Mucosa of descending colon (tissue), 3 donors: ENCODE measurements around the gene CYB561. TPM values are rescaled to one million over a fixed set of nuclear protein-coding genes. Genes with fewer than 3 reads are reported as not detected.
A peak's percentile ranks its signal among the peaks of the same experiment; 100 is the strongest.

ENCODE experiments used
- ATAC-seq: fragments of 200-7000 bp; cut with Tn5 transposase; one replicate; pipeline ENCODE4 v1.9.1; 2020; ENCODE audit warnings: mild to moderate bottlenecking, moderate library complexity
- DNase-seq, 3 donors: peaks; one replicate each; pipeline ENCODE4 v3.0.0-alpha.2; 2020
- H3K36me3 ChIP-seq: fragments of 200-600 bp; one replicate; pipeline ENCODE4 v1.8.0; 2021; ENCODE audit warnings: low read depth, mild to moderate bottlenecking
- H3K4me1 ChIP-seq: fragments of 200-600 bp; one replicate; pipeline ENCODE4 v1.8.0; 2021; ENCODE audit warnings: low read depth, mild to moderate bottlenecking
- H3K4me3 ChIP-seq: fragments of 200-600 bp; one replicate; pipeline ENCODE4 v1.8.0; 2021; ENCODE audit warnings: mild to moderate bottlenecking
- H3K9me3 ChIP-seq: fragments of 200-600 bp; one replicate; pipeline ENCODE4 v1.8.0; 2021; ENCODE audit warnings: mild to moderate bottlenecking
- intact Hi-C, 2 donors: fragments of 100-400 bp; cut with DNase I in 1 of 2; cut with micrococcal nuclease in 1 of 2; formaldehyde crosslinking; loops; one replicate each; pipeline versions ENCODE4 v1.11.0 to v1.11.1; 2022; cut with DNase I, micrococcal nuclease
- total RNA-seq, 3 donors: library from RNA; stranded (reverse); fragmentation: NEBNext Ultra II Directional in 2 of 3; extraction: Animal tissue kit (Norgen Biotek cat#: 25700) in 2 of 3; gene quantifications; one replicate each; pipeline versions ENCODE4 v1.2.1 to v1.2.4, GENCODE V29; 2021 to 2023
- TF ChIP-seq, protein P1 (sequence below): fragments of 200-600 bp; IDR thresholded peaks from one replicate; pipeline ENCODE4 v1.8.0; 2022; ENCODE audit warnings: antibody characterized with exemption, mild to moderate bottlenecking
- donor health status: DM: no; HTN: no; CAD: no; lungs with moderate emphysema.
- donor health status: DM: no; HTN: no; CAD: no.
- donor health status: DM: no; HTN: yes; CAD: no.

Gene CYB561
- total RNA-seq, 3 donors from 2014 or later, result 38.1 to 54.9 (median 51.3) TPM

DNA sequence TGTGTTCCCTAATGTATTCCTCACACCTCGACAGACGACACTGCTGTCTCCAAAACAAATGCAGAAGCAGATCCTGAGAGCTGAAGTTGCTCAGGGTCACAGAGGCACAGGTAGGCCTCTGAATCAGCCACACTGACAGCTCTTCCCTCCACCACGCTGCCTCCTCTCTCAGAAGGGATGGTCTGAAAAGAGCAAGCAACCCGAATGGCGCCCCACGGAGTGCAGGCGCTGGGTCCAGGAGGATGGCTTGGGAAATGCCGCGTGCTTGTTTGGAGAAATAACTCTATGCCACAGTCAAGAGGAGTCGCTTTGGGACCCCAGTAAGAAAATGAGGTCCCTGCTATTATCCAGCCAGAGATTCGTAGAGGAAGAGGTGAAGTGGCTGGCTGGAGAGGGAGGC, 15.9 kb downstream of the CYB561 start:
- DNase-seq, result peak in 1 of 3 donors; percentile 18
- Histone ChIP-seq H3K4me3 (no peak overlapping the region), H3K4me1 (peaks cover 35% of the 10 kb centered on the region), H3K9me3 (no peaks in the 10 kb centered on the region), H3K36me3 (no peaks in the 10 kb centered on the region)
- intact Hi-C loops, result no loop called here
- no peak for ATAC-seq
- TF ChIP-seq, protein P1, sequence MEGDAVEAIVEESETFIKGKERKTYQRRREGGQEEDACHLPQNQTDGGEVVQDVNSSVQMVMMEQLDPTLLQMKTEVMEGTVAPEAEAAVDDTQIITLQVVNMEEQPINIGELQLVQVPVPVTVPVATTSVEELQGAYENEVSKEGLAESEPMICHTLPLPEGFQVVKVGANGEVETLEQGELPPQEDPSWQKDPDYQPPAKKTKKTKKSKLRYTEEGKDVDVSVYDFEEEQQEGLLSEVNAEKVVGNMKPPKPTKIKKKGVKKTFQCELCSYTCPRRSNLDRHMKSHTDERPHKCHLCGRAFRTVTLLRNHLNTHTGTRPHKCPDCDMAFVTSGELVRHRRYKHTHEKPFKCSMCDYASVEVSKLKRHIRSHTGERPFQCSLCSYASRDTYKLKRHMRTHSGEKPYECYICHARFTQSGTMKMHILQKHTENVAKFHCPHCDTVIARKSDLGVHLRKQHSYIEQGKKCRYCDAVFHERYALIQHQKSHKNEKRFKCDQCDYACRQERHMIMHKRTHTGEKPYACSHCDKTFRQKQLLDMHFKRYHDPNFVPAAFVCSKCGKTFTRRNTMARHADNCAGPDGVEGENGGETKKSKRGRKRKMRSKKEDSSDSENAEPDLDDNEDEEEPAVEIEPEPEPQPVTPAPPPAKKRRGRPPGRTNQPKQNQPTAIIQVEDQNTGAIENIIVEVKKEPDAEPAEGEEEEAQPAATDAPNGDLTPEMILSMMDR, result no peak

DNA sequence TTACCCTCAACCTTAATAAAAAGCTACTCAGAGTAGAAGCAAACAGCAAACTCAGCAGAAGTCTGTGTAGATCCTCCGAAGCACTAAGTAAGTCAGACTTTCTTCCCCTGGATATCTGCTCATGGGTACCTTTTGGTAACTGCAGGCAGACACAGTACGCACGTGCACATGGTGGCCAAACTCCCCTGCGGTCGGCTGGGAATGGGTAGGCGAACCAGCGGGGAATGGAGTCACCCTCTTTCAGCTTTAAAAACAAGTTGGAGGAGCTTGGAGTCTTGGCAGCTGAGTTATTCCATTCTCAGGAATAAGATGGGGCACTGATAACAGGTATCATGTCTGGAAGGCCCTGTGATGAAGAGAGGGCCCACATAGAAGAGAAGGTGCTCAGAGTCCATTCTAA, 16.3 kb downstream of the CYB561 start:
- Histone ChIP-seq H3K4me3 (no peak overlapping the region), H3K4me1 (peaks cover 30% of the 10 kb centered on the region), H3K36me3 (no peaks in the 10 kb centered on the region), H3K9me3 (no peaks in the 10 kb centered on the region)
- intact Hi-C loops, result loop anchor here (5.0 kb wide), 2 partner anchors 48 to 178 kb away; partner anchors contain the start of gene ACE (in 2 of the 2)
- TF ChIP-seq, protein P1, result no peak
- DNase-seq, result peak in 1 of 3 donors; percentile 3
- ATAC-seq, result no peak

DNA sequence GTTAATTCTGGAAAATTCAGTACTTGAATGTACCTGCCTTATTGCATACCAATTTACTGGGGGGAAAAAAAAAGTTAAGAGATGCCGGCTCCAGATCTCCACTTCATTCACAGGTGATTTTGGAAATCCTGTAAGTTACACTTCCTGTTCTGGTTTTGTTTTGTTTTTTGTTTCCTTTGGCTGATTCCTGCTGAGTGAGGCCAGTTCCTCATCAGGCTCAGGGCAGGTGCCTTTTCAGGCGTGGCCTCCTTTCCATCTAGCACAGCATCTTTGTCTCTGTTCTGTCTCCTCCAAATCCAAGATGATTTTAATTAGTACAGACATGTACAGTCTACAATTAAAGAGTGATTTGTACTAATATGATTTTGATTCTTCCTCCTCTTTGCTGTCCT, 19.2 kb downstream of the CYB561 start:
- intact Hi-C loops, result loop anchor here (5.0 kb wide), 2 partner anchors 50 to 180 kb away; partner anchors contain the start of gene ACE (in 2 of the 2)
- Histone ChIP-seq H3K4me1 (peaks cover 12% of the 10 kb centered on the region), H3K9me3 (no peaks in the 10 kb centered on the region), H3K36me3 (no peaks in the 10 kb centered on the region), H3K4me3 (no peak overlapping the region)
- no peak for DNase-seq
- TF ChIP-seq, protein P1, result no peak
- no peak for ATAC-seq

DNA sequence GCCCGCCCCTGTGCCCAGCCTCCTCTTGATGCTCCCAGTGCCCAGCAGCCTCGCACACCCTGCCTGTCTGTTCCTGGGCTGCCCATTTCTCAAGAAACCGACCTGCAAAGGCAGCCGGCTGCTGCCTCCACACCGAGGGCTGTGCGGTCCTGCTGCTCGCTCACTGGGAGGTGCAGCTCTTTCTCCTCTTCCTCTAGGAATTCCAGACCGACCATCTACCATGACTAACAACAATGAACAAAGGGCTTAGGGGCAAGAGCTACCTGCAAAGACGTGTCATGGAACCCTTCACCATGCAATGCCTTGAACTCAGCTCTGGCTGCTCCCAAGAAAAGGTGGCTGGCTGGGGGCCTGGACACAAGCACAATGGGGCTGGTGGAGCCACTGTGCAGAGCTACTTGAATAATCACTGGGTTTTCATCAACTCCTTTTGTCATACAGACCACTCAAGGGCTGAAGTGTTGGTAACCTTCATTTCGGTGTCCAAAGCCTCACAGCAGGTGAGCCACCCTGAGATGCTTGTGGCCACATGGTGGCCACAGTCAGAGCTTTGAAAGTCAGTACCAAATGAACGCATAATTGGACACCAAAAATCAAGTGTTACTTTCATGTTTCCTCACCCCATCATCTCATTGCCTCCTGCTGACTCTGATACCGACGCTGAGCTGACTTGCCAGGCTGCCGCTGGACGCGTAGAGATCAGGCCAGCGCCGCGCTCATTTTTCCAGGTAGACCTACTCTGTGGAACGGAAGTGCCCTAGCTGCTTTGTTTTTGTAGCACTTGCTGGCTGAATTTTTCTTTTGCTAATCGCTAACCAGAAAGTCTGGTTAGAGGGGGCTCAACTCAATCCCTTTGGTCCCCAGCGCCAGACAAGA, 19.8 kb downstream of the CYB561 start:
- no peaks in the 10 kb centered on the region for H3K9me3 ChIP-seq
- TF ChIP-seq, protein P1, result no peak
- peaks cover 6% of the 10 kb centered on the region for H3K4me1 ChIP-seq
- no peak overlapping the region for H3K4me3 ChIP-seq
- ATAC-seq (no peak), DNase-seq (no peak)
- no peaks in the 10 kb centered on the region for H3K36me3 ChIP-seq
- intact Hi-C loops, result loop anchor here (5.0 kb wide), 2 partner anchors 51 to 181 kb away; partner anchors contain the start of gene ACE (in 2 of the 2)

DNA sequence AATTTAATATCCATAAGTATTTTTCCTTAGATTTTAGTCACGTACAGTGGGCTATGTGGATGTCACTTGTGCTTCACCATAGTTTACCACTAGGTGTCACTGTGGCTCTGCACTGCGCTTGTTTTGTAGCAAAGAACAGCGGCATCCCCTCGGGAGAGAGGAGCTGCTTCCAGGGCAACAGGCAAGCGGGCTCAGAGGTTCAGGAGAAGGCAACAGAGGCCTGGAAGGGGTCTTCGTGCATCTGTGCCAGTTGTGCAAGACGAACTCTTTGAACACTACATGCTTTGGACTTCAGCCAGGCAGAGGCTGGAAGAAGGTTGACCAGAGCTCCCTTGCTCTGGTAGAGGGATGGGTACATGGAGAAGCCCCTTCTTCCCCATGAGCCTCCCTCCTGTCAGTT, 20.6 kb downstream of the CYB561 start:
- H3K36me3 ChIP-seq, result no peaks in the 10 kb centered on the region
- H3K4me1 ChIP-seq, result no peaks in the 10 kb centered on the region
- no peak overlapping the region for H3K4me3 ChIP-seq
- ATAC-seq (peak; percentile 90), DNase-seq (peak; percentile 56 to 86 (median 63))
- no peaks in the 10 kb centered on the region for H3K9me3 ChIP-seq
- TF ChIP-seq, protein P1, result peak; percentile 69
- intact Hi-C loops, result loop anchor here (5.0 kb wide), 2 partner anchors 52 to 182 kb away; partner anchors contain the start of gene ACE (in 2 of the 2)
